HG03097 (cell line): ENCODE measurements around the gene PUM1.
"Not testable (repeated sequence)": the region's sequence is repeated elsewhere in the genome, so short reads cannot be mapped to it uniquely, and the experiment has no call there.

Experiments used
- ATAC-seq: cut with Tn5 transposase; IDR thresholded peaks from one replicate; pipeline ENCODE4 v1.9.1; 2021; ENCODE audit not compliant: unreplicated experiment, low FRiP score

Gene PUM1

GRCh38 chr1:30966690-30967369, 98.7 kb downstream of the PUM1 start:
- no peak for ATAC-seq

GRCh38 chr1:30965924-30966599, 99.5 kb downstream of the PUM1 start:
- ATAC-seq = no peak

- no peak for ATAC-seq
These were observed 100.8 kb downstream of the PUM1 start for GRCh38 chr1:30964706-30965105.

GRCh38 chr1:30962609-30963508, 102.7 kb downstream of the PUM1 start:
- no peak for ATAC-seq

- ATAC-seq = no peak
These were observed 107.8 kb downstream of the PUM1 start for GRCh38 chr1:30957560-30958222.

- ATAC-seq = no peak
These were observed 110.0 kb downstream of the PUM1 start for GRCh38 chr1:30955448-30956015.

GRCh38 chr1:30953685-30954084, 111.8 kb downstream of the PUM1 start:
- no peak for ATAC-seq

- ATAC-seq = no peak
These were observed 113.4 kb downstream of the PUM1 start for GRCh38 chr1:30952098-30952497.

GRCh38 chr1:30950700-30951099, 114.8 kb downstream of the PUM1 start:
- ATAC-seq = no peak

- ATAC-seq = no peak
These were observed 115.5 kb downstream of the PUM1 start for GRCh38 chr1:30950053-30950452.

GRCh38 chr1:30949487-30949838, 116.1 kb downstream of the PUM1 start:
- ATAC-seq = not testable (repeated sequence)

- not testable (repeated sequence) for ATAC-seq
These were observed 116.6 kb downstream of the PUM1 start for GRCh38 chr1:30948813-30949486.

GRCh38 chr1:30948278-30948677, 117.2 kb downstream of the PUM1 start:
- ATAC-seq = no peak

GRCh38 chr1:30947212-30947611, 118.3 kb downstream of the PUM1 start:
- ATAC-seq = no peak

GRCh38 chr1:30942326-30942963, 123.1 kb downstream of the PUM1 start:
- ATAC-seq = no peak

- no peak for ATAC-seq
These were observed 125.0 kb downstream of the PUM1 start for GRCh38 chr1:30940541-30940940.

GRCh38 chr1:30936541-30937171, 128.9 kb downstream of the PUM1 start:
- no peak for ATAC-seq

- not testable (repeated sequence) for ATAC-seq
These were observed 129.8 kb downstream of the PUM1 start for GRCh38 chr1:30935758-30936157.

- ATAC-seq = no peak
These were observed 130.9 kb downstream of the PUM1 start for GRCh38 chr1:30934613-30935012.
